Epidermal melanocyte (primary cell): ENCODE measurements around the gene SEC14L1.

Source experiments
- DNase-seq: peaks from one replicate; pipeline ENCODE4 v3.0.0; 2011; ENCODE audit warnings: low spot score; ENCODE audit not compliant: insufficient read length

SEC14L1 gene

GRCh38 chr17:77212833-77213777 is 72.3 kb downstream of the SEC14L1 start:
- no peak for DNase-seq

- DNase-seq = no peak
Measured at GRCh38 chr17:77213778-77214132, 73.0 kb downstream of the SEC14L1 start.

GRCh38 chr17:77214328-77214727 is 73.6 kb downstream of the SEC14L1 start:
- no peak for DNase-seq

- DNase-seq = no peak
Measured at GRCh38 chr17:77214743-77215142, 74.0 kb downstream of the SEC14L1 start.

- no peak for DNase-seq
Measured at GRCh38 chr17:77215281-77215680, 74.5 kb downstream of the SEC14L1 start.

GRCh38 chr17:77216486-77216885 is 75.7 kb downstream of the SEC14L1 start:
- no peak for DNase-seq

GRCh38 chr17:77217123-77217522 is 76.4 kb downstream of the SEC14L1 start:
- no peak for DNase-seq

- DNase-seq = no peak
Measured at GRCh38 chr17:77217566-77217965, 76.8 kb downstream of the SEC14L1 start.

- no peak for DNase-seq
Measured at GRCh38 chr17:77218902-77219301, 78.1 kb downstream of the SEC14L1 start.

GRCh38 chr17:77222356-77222755 is 81.6 kb downstream of the SEC14L1 start:
- DNase-seq = peak; percentile 36

- no peak for DNase-seq
Measured at GRCh38 chr17:77223642-77224420, 83.1 kb downstream of the SEC14L1 start.

- no peak for DNase-seq
Measured at GRCh38 chr17:77225265-77225664, 84.5 kb downstream of the SEC14L1 start.

GRCh38 chr17:77227461-77228240 is 86.9 kb downstream of the SEC14L1 start:
- DNase-seq = no peak

- no peak for DNase-seq
Measured at GRCh38 chr17:77228241-77228752, 87.5 kb downstream of the SEC14L1 start.

- DNase-seq = no peak
Measured at GRCh38 chr17:77228816-77229215, 88.0 kb downstream of the SEC14L1 start.

- no peak for DNase-seq
Measured at GRCh38 chr17:77229786-77230435, 89.1 kb downstream of the SEC14L1 start.

- no peak for DNase-seq
Measured at GRCh38 chr17:77230436-77230830, 89.7 kb downstream of the SEC14L1 start.

GRCh38 chr17:77231076-77231871 is 90.5 kb downstream of the SEC14L1 start:
- DNase-seq = no peak

GRCh38 chr17:77233127-77233526 is 92.4 kb downstream of the SEC14L1 start:
- DNase-seq = no peak
